ENCODE results near the gene CPXM1. TPM values are rescaled to one million over a fixed set of nuclear protein-coding genes. Genes with fewer than 3 reads are reported as not detected.

The CPXM1 gene
- total RNA-seq, 1 experiment from 2014 or later, result 0.17 TPM

- Histone ChIP-seq H3K9me3 (ENCODE audit: control insufficient read depth in 1 of 2, insufficient read depth in 1 of 2, low read depth in 1 of 2, low read length in 2 of 2) (peaks cover 2% of the 10 kb centered on the region in 2 experiments; a peak in 1 of 4 replicates), H3K4me1 (ENCODE audit: control insufficient read depth in 1 of 2, insufficient read depth in 2 of 2, low read length in 2 of 2) (peaks cover 3 to 20% of the 10 kb centered on the region in 2 experiments; a peak in 3 of 4 replicates), H3K27ac (ENCODE audit: low read depth, low read length) (no peak overlapping the region), H3K79me2 (ENCODE audit: insufficient read depth, low read length) (no peaks in the 10 kb centered on the region), H3K4me3 (replicated peaks in 1 of 2; ENCODE audit: low read depth in 1 of 2, low read length in 2 of 2) (no peak overlapping the region), H4K20me1 (ENCODE audit: insufficient read depth) (no peaks in the 10 kb centered on the region), H3K36me3 (ENCODE audit: control insufficient read depth in 1 of 2, insufficient read depth in 2 of 2, low read length in 2 of 2) (no peaks in the 10 kb centered on the region), H2AFZ (ENCODE audit: low read depth, low read length, poor library complexity, severe bottlenecking) (no peak overlapping the region), H3K27me3 (ENCODE audit: insufficient read depth, low read length) (peaks cover 3% of the 10 kb centered on the region; the same call in 1 of the 2 replicates), H3K9me2 (ENCODE audit: insufficient read depth) (no peaks in the 10 kb centered on the region), H3K9ac (ENCODE audit: low read length) (no peak overlapping the region), H3K4me2 (ENCODE audit: low read length) (no peak overlapping the region)
- CTCF ChIA-PET, result no interaction called here
- BruUV-seq (replicated peaks), result no TSS peak
- ATAC-seq (no peak), DNase-seq (ENCODE audit: low read depth, low spot score) (no peak)
- intact Hi-C loops (cut with micrococcal nuclease), result no loop called here
- RAD21 ChIA-PET (ENCODE audit: low non-redundant PET in 1 of 2, low total read pairs in 2 of 2, uncharacterized antibody in 2 of 2, unreplicated experiment in 2 of 2), result no interaction called here
- POLR2A ChIA-PET, result no interaction called here
- TF ChIP-seq ZFX (IDR thresholded peaks at IDR 0.05) (no peak), ATF3 (IDR thresholded peaks at IDR 0.05) (no peak), POLR2A (IDR thresholded peaks at IDR 0.05; ENCODE audit: borderline replicate concordance, extremely low read depth, insufficient read depth, insufficient read length) (no peak), ZBTB33 (IDR thresholded peaks at IDR 0.05; ENCODE audit: extremely low read depth, insufficient replicate concordance, low read length) (no peak), EZH2 (IDR thresholded peaks at IDR 0.05) (no peak), EZH2phosphoT487 (IDR thresholded peaks at IDR 0.05; ENCODE audit: borderline replicate concordance) (no peak), POLR2AphosphoS5 (IDR thresholded peaks at IDR 0.05; ENCODE audit: low read depth, low read length) (no peak), REST (IDR thresholded peaks at IDR 0.05; ENCODE audit: low read depth) (no peak), SIN3A (IDR thresholded peaks at IDR 0.05; ENCODE audit: low read depth) (no peak), TCF7L2 (IDR thresholded peaks at IDR 0.05; ENCODE audit: borderline replicate concordance, extremely low read depth, insufficient read depth, insufficient read length) (no peak), CEBPB (IDR thresholded peaks at IDR 0.05; ENCODE audit: low read depth) (no peak), SP1 (IDR thresholded peaks at IDR 0.05; ENCODE audit: low read depth) (no peak), ELF1 (IDR thresholded peaks at IDR 0.05; ENCODE audit: borderline replicate concordance, low read depth) (no peak), ZNF274 (IDR thresholded peaks at IDR 0.05; ENCODE audit: low read depth, low read length) (no peak)
These were observed 16.9 kb upstream of the CPXM1 start for GRCh38 chr20:2817341-2817726.
